ENCODE data around the gene VSIG10L2.

The VSIG10L2 gene

DNA sequence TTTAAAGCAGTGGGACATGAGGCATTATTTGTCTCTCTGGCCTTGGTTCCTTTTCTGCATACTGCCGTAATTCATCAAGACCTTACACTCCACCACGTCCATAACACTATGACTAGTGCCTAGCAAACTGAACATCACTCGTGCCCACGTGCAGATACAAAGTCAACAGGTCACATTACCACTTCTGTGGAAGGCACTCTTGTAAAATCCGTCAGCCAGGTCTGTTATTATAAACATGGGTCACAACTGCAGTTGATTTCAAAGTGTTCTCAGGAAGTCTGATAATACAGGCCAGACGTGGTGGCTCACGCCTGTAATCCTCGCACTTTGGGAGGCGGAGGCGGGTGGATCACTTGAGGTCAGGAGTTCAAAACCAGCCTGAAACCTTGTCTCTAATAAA is 14.1 kb downstream of the VSIG10L2 start:
- no peak for TF ChIP-seq SP1 (IDR thresholded peaks at IDR 0.05)
- TF ChIP-seq ZNF384 (IDR thresholded peaks at IDR 0.05), result no peak
- TF ChIP-seq FOXK2 (IDR thresholded peaks at IDR 0.05), result no peak
- TF ChIP-seq HDGF (IDR thresholded peaks at IDR 0.05; ENCODE audit: borderline replicate concordance), result no peak
- TF ChIP-seq, protein P1, sequence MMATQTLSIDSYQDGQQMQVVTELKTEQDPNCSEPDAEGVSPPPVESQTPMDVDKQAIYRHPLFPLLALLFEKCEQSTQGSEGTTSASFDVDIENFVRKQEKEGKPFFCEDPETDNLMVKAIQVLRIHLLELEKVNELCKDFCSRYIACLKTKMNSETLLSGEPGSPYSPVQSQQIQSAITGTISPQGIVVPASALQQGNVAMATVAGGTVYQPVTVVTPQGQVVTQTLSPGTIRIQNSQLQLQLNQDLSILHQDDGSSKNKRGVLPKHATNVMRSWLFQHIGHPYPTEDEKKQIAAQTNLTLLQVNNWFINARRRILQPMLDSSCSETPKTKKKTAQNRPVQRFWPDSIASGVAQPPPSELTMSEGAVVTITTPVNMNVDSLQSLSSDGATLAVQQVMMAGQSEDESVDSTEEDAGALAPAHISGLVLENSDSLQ (IDR thresholded peaks at IDR 0.05), result no peak
- no peak for TF ChIP-seq CTBP1 (IDR thresholded peaks at IDR 0.05; ENCODE audit: borderline replicate concordance)
- TF ChIP-seq NFRKB (IDR thresholded peaks at IDR 0.05), result no peak
- TF ChIP-seq ELF4 (IDR thresholded peaks at IDR 0.05), result no peak
- no peak for TF ChIP-seq LEF1 (IDR thresholded peaks at IDR 0.05; ENCODE audit: borderline replicate concordance)
- no peak for TF ChIP-seq FOXM1 (IDR thresholded peaks at IDR 0.05; ENCODE audit: borderline replicate concordance)
- ChIA-PET POLR2A (no interaction called here), CTCF (no interaction called here)
- no peak for DNase-seq (ENCODE audit: extremely low spot score)

DNA sequence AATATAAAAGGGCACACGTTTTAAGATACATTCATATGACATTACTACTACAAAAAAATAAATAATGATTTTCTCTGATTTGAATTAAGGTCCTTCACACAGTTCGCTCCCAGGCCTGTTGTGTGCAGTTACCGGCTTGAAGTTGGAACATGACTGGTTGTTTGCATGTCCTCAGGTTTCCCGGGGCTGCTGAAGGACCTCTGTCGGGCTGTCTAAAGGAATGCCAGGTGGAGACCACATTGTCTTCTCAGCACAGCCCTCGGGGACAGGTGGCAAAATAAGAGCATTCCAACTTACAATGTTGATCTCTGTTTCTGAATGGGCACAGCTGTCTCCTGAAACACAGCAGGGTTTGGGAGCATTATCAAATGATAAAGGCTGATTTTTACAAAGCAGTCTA is 14.9 kb downstream of the VSIG10L2 start:
- no peak for DNase-seq (ENCODE audit: extremely low spot score)
- CTCF ChIA-PET, result no interaction called here
- POLR2A ChIA-PET, result no interaction called here

DNA sequence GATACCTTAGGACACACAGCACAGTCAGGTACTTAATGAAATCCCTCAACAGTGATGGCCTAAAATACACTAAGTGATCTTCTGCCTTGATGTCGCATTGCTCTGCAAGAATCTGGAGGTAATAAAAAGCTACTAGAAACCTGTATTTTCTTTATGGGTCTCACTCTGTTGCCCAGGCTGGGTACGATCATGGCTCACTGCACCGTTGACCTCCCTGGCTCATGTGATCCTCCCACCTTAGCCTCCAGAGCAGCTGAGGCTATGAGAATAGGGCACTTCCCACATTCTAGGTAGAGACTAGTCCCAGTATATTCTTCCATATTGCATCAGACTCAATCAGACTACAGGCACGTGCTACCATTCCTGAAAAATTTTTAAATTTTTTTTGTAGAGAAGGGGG is 21.7 kb downstream of the VSIG10L2 start:
- ChIA-PET POLR2A (no interaction called here), CTCF (no interaction called here)
- no peak for DNase-seq (ENCODE audit: extremely low spot score)
- TF ChIP-seq HDGF (IDR thresholded peaks at IDR 0.05; ENCODE audit: borderline replicate concordance), result no peak
- no peak for TF ChIP-seq CTBP1 (IDR thresholded peaks at IDR 0.05; ENCODE audit: borderline replicate concordance)
- TF ChIP-seq ARNT (IDR thresholded peaks at IDR 0.05), result no peak
- no peak for TF ChIP-seq ZNF384 (IDR thresholded peaks at IDR 0.05)
- TF ChIP-seq, protein P1 (IDR thresholded peaks at IDR 0.05), result no peak
- TF ChIP-seq SP1 (IDR thresholded peaks at IDR 0.05), result no peak
- TF ChIP-seq ELF4 (IDR thresholded peaks at IDR 0.05), result no peak
- no peak for TF ChIP-seq L3MBTL2 (conservative IDR thresholded peaks at IDR 0.05)

More for the DNA sequence above, 14.9 kb downstream of the VSIG10L2 start:
- no peak for TF ChIP-seq FOXK2 (IDR thresholded peaks at IDR 0.05)
- no peak for TF ChIP-seq HDGF (IDR thresholded peaks at IDR 0.05; ENCODE audit: borderline replicate concordance)
- no peak for TF ChIP-seq ELF4 (IDR thresholded peaks at IDR 0.05)
- no peak for TF ChIP-seq TARDBP (IDR thresholded peaks at IDR 0.05)
- TF ChIP-seq ARNT (IDR thresholded peaks at IDR 0.05), result no peak
- TF ChIP-seq NFRKB (IDR thresholded peaks at IDR 0.05), result no peak
- no peak for TF ChIP-seq SP1 (IDR thresholded peaks at IDR 0.05)
- no peak for TF ChIP-seq LEF1 (IDR thresholded peaks at IDR 0.05; ENCODE audit: borderline replicate concordance)
- no peak for TF ChIP-seq FOXA1 (IDR thresholded peaks at IDR 0.05)
- no peak for TF ChIP-seq SUZ12 (IDR thresholded peaks at IDR 0.05)
- TF ChIP-seq, protein P1 (IDR thresholded peaks at IDR 0.05), result no peak
- no peak for TF ChIP-seq ZNF384 (IDR thresholded peaks at IDR 0.05)
- TF ChIP-seq BHLHE40 (IDR thresholded peaks at IDR 0.05; ENCODE audit: borderline replicate concordance), result no peak

DNA sequence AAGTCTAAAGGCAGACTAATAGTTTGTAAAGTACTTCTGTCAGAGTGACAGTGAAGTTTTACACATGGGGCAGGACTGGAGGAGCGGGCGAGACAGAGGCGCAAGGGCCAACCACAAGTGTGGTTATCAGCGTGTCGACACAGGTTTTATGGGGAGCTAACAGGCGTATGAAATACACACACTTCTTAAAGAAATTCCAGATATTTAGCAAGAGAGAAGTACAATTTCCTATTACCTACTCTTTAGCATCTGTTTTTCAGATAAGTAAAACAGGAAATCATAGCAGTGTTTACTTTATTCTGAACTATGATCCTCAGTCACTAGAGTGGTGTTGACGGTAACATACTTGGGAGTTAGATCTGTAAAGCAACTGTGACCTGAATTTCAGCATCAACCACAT is 22.5 kb downstream of the VSIG10L2 start:
- ChIA-PET CTCF (no interaction called here), POLR2A (no interaction called here)
- no peak for TF ChIP-seq BHLHE40 (IDR thresholded peaks at IDR 0.05; ENCODE audit: borderline replicate concordance)
- TF ChIP-seq NFRKB (IDR thresholded peaks at IDR 0.05), result no peak
- no peak for TF ChIP-seq TARDBP (IDR thresholded peaks at IDR 0.05)
- TF ChIP-seq ZNF384 (IDR thresholded peaks at IDR 0.05), result no peak
- no peak for TF ChIP-seq CTBP1 (IDR thresholded peaks at IDR 0.05; ENCODE audit: borderline replicate concordance)
- no peak for TF ChIP-seq SP1 (IDR thresholded peaks at IDR 0.05)
- no peak for TF ChIP-seq ARNT (IDR thresholded peaks at IDR 0.05)
- TF ChIP-seq ELF4 (IDR thresholded peaks at IDR 0.05), result no peak
- TF ChIP-seq FOXM1 (IDR thresholded peaks at IDR 0.05; ENCODE audit: borderline replicate concordance), result no peak
- no peak for TF ChIP-seq LEF1 (IDR thresholded peaks at IDR 0.05; ENCODE audit: borderline replicate concordance)
- no peak for TF ChIP-seq SUZ12 (IDR thresholded peaks at IDR 0.05)
- DNase-seq (ENCODE audit: extremely low spot score), result no peak

DNA sequence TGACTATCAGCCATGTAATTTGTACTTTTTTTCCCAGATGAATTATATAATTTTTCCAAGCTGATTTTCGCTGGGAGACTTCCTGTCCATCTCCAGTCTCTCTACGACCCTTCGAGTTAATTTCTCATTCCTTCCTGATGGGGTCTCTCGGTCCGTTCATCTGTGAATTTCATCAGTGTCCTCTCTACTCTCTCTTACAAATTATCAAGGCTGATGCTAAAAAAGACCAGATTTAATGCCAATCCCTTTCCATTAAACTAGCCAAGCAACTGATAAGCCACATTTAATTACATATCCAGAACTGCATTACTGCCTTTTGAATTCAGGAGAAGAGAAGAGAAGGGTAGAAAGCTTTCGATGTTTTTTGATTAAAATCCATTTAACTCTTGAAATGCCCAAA is 25.8 kb downstream of the VSIG10L2 start:
- POLR2A ChIA-PET, result no interaction called here
- CTCF ChIA-PET, result interaction anchor here (1.5 kb wide), 1 partner anchor 29 kb away, joined by 7 read pairs; no protein-coding TSS in a partner anchor
- no peak for DNase-seq (ENCODE audit: extremely low spot score)
- TF ChIP-seq TARDBP (IDR thresholded peaks at IDR 0.05) (no peak), ARNT (IDR thresholded peaks at IDR 0.05) (no peak), L3MBTL2 (conservative IDR thresholded peaks at IDR 0.05) (no peak), NFRKB (IDR thresholded peaks at IDR 0.05) (no peak), HDGF (IDR thresholded peaks at IDR 0.05; ENCODE audit: borderline replicate concordance) (no peak), SUZ12 (IDR thresholded peaks at IDR 0.05) (no peak), BHLHE40 (IDR thresholded peaks at IDR 0.05; ENCODE audit: borderline replicate concordance) (no peak), FOXA1 (IDR thresholded peaks at IDR 0.05) (no peak), LEF1 (IDR thresholded peaks at IDR 0.05; ENCODE audit: borderline replicate concordance) (no peak), FOXK2 (IDR thresholded peaks at IDR 0.05) (no peak)

DNA sequence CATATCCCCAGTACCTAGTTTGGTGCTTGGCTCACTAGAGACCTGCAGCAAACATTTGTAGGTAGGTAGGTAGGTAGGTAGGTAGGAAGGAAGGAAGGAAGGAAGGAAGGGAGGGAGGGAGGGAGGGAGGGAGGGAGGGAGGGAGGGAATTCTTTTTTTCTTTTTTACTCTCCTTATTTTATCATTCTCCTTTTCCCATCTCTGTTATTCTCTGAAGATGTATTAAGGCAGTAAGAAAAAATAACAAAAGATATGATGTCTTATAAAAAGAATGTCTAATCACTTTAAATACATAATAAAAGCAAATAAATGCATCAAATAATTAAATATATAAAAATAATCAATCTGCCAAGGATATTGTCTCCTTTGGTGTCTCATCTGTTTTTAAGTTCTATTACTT is 28.4 kb downstream of the VSIG10L2 start:
- ChIA-PET CTCF (no interaction called here), POLR2A (no interaction called here)
- no peak for TF ChIP-seq FOXM1 (IDR thresholded peaks at IDR 0.05; ENCODE audit: borderline replicate concordance)
- TF ChIP-seq ELF4 (IDR thresholded peaks at IDR 0.05), result no peak
- TF ChIP-seq TARDBP (IDR thresholded peaks at IDR 0.05), result no peak
- no peak for TF ChIP-seq LEF1 (IDR thresholded peaks at IDR 0.05; ENCODE audit: borderline replicate concordance)
- TF ChIP-seq ZNF384 (IDR thresholded peaks at IDR 0.05), result no peak
- no peak for TF ChIP-seq CTBP1 (IDR thresholded peaks at IDR 0.05; ENCODE audit: borderline replicate concordance)
- no peak for TF ChIP-seq FOXA1 (IDR thresholded peaks at IDR 0.05)
- no peak for TF ChIP-seq HDGF (IDR thresholded peaks at IDR 0.05; ENCODE audit: borderline replicate concordance)
- TF ChIP-seq BHLHE40 (IDR thresholded peaks at IDR 0.05; ENCODE audit: borderline replicate concordance), result no peak
- no peak for TF ChIP-seq ARNT (IDR thresholded peaks at IDR 0.05)
- no peak for TF ChIP-seq SP1 (IDR thresholded peaks at IDR 0.05)
- TF ChIP-seq L3MBTL2 (conservative IDR thresholded peaks at IDR 0.05), result no peak
- no peak for TF ChIP-seq NFRKB (IDR thresholded peaks at IDR 0.05)
- no peak for TF ChIP-seq FOXK2 (IDR thresholded peaks at IDR 0.05)
- TF ChIP-seq SUZ12 (IDR thresholded peaks at IDR 0.05), result no peak
- DNase-seq (ENCODE audit: extremely low spot score), result no peak
